Measurements from ENCODE around the gene LPIN1. TPM values are rescaled to one million over a fixed set of nuclear protein-coding genes. Genes with fewer than 3 reads are reported as not detected.

LPIN1 gene
- total and polyA plus RNA-seq, 2 of the 13 experiments (the other 11 are each of a cell fraction or from before 2014, with no cell fraction given) = 9.7 to 19.4 TPM

DNA sequence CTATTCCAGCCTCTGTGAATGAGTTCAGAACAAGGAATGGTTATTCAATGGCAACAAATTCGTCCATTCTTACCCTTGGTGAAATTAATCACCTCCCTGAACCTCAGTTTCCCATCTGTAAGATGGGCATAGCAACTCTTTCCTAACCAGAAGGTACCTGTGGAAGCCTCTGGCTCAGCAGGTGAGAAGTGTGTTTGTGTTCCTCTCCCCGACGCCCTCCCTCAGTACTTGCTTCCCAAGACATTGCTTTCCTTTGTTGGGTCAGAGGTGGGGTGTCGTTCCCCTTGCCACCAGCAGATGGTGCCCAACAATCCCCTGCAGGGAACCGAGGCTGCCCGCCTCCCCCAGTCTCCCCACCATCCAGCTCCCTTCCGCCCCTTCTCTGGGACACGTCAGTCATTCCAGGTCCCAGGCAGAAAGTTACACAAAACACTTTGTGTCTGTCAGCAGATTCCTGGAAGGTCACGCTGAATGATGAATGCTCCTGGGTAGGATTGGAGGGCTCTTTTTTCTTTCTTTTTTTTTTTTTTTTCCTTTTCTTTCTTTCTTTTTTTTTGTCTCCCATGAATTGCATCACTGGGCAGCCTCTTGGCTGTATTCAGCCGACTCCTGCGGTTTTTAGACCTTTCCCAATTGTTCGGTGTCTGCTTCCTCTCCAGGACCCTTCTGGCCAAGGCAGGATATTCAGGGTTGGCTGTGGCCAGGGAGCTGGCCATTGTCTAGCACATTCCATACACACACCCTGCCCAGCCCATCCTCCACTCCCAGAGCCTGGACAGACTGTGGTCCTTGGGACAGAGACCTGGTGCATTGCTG is 117.3 kb downstream of the LPIN1 start (continued):
- TF ChIP-seq SAP130 (CRISPR knock-in tag; IDR thresholded peaks at IDR 0.05; ENCODE audit: low read depth) = peak; percentile 66
- TF ChIP-seq, protein P1, sequence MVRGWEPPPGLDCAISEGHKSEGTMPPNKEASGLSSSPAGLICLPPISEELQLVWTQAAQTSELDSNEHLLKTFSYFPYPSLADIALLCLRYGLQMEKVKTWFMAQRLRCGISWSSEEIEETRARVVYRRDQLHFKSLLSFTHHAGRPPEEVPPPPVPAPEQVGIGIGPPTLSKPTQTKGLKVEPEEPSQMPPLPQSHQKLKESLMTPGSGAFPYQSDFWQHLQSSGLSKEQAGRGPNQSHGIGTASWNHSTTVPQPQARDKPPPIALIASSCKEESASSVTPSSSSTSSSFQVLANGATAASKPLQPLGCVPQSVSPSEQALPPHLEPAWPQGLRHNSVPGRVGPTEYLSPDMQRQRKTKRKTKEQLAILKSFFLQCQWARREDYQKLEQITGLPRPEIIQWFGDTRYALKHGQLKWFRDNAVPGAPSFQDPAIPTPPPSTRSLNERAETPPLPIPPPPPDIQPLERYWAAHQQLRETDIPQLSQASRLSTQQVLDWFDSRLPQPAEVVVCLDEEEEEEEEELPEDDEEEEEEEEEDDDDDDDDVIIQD (CRISPR knock-in tag; IDR thresholded peaks at IDR 0.05; ENCODE audit: low read depth) = peak; percentile 80; the same call in 1 of the 2 replicates
- no peak for TF ChIP-seq ZNF574 (CRISPR knock-in tag; IDR thresholded peaks at IDR 0.05)
- TF ChIP-seq ZNF367 (CRISPR knock-in tag; IDR thresholded peaks at IDR 0.05; ENCODE audit: borderline replicate concordance) = no peak
- TF ChIP-seq NFIB (CRISPR knock-in tag; IDR thresholded peaks at IDR 0.05; ENCODE audit: borderline replicate concordance) = no peak
- no peak for TF ChIP-seq ZNF121 (CRISPR knock-in tag; IDR thresholded peaks at IDR 0.05)
- TF ChIP-seq MBNL3 (CRISPR knock-in tag; conservative IDR thresholded peaks at IDR 0.05) = no peak
- no peak for TF ChIP-seq KLF11 (CRISPR knock-in tag; IDR thresholded peaks at IDR 0.05)
- TF ChIP-seq ZNF24 (IDR thresholded peaks at IDR 0.05) = no peak
- peak; percentile 65 for TF ChIP-seq ELF3 (CRISPR knock-in tag; IDR thresholded peaks at IDR 0.05)
- TF ChIP-seq, protein P2, sequence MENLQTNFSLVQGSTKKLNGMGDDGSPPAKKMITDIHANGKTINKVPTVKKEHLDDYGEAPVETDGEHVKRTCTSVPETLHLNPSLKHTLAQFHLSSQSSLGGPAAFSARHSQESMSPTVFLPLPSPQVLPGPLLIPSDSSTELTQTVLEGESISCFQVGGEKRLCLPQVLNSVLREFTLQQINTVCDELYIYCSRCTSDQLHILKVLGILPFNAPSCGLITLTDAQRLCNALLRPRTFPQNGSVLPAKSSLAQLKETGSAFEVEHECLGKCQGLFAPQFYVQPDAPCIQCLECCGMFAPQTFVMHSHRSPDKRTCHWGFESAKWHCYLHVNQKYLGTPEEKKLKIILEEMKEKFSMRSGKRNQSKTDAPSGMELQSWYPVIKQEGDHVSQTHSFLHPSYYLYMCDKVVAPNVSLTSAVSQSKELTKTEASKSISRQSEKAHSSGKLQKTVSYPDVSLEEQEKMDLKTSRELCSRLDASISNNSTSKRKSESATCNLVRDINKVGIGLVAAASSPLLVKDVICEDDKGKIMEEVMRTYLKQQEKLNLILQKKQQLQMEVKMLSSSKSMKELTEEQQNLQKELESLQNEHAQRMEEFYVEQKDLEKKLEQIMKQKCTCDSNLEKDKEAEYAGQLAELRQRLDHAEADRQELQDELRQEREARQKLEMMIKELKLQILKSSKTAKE (CRISPR knock-in tag; IDR thresholded peaks at IDR 0.05; ENCODE audit: borderline replicate concordance) = no peak
- TF ChIP-seq CC2D1A (CRISPR knock-in tag; IDR thresholded peaks at IDR 0.05) = no peak
- TF ChIP-seq HMG20B (CRISPR knock-in tag; conservative IDR thresholded peaks at IDR 0.05) = no peak
- no peak for TF ChIP-seq FOSL1 (CRISPR knock-in tag; IDR thresholded peaks at IDR 0.05; ENCODE audit: borderline replicate concordance)
- TF ChIP-seq SP1 (IDR thresholded peaks at IDR 0.05) = no peak
- TF ChIP-seq SP1 (CRISPR knock-in tag; IDR thresholded peaks at IDR 0.05) = no peak
- TF ChIP-seq KLF16 (CRISPR knock-in tag; IDR thresholded peaks at IDR 0.05) = peak in 1 of 2 experiments; percentile 64; a peak in 1 of 4 replicates
- TF ChIP-seq ZNF672 (CRISPR knock-in tag; IDR thresholded peaks at IDR 0.05) = no peak
- no peak for TF ChIP-seq LCORL (IDR thresholded peaks at IDR 0.05)
- TF ChIP-seq LCORL (CRISPR knock-in tag; IDR thresholded peaks at IDR 0.05) = no peak
- TF ChIP-seq MAFF (IDR thresholded peaks at IDR 0.05; ENCODE audit: low read depth, low read length) = peak; percentile 86
- TF ChIP-seq ZFP36L2 (CRISPR knock-in tag; IDR thresholded peaks at IDR 0.05) = 0 out of 2 replicates have a peak, but pooled peaks have one; percentile 21
- TF ChIP-seq, protein P3, sequence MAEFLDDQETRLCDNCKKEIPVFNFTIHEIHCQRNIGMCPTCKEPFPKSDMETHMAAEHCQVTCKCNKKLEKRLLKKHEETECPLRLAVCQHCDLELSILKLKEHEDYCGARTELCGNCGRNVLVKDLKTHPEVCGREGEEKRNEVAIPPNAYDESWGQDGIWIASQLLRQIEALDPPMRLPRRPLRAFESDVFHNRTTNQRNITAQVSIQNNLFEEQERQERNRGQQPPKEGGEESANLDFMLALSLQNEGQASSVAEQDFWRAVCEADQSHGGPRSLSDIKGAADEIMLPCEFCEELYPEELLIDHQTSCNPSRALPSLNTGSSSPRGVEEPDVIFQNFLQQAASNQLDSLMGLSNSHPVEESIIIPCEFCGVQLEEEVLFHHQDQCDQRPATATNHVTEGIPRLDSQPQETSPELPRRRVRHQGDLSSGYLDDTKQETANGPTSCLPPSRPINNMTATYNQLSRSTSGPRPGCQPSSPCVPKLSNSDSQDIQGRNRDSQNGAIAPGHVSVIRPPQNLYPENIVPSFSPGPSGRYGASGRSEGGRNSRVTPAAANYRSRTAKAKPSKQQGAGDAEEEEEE (CRISPR knock-in tag; IDR thresholded peaks at IDR 0.05; ENCODE audit: borderline replicate concordance) = no peak
- TF ChIP-seq FIP1L1 (IDR thresholded peaks at IDR 0.05; ENCODE audit: borderline replicate concordance, insufficient read depth, low read depth, low read length) = no peak
